GM23338 (cell line): ENCODE data around the gene SEZ6.

Source experiments
- CREB1 ChIP-seq: fragments of 250-450 bp; sonication (Bioruptor Pico); IDR thresholded peaks from 2 replicates; pipeline ENCODE4 v1.5.0; 2020; ENCODE audit warnings: low read depth, mild to moderate bottlenecking, moderate library complexity
- CTCF ChIP-seq, 2 experiments: fragments of 200-600 bp in 1 of 2; sonication (generic) in 1 of 2; conservative IDR thresholded peaks; 2 replicates each; pipeline versions ENCODE4 v1.5.1 to v1.6.1; 2016 to 2017; ENCODE audit warnings: antibody characterized with exemption in 2 of 2, low read depth in 2 of 2, mild to moderate bottlenecking in 2 of 2, moderate library complexity in 1 of 2
- EZH2 ChIP-seq: fragments of 200-600 bp; sonication (generic); IDR thresholded peaks from one replicate; pipeline ENCODE4 v1.8.0; 2017; ENCODE audit warnings: antibody characterized with exemption, mild to moderate bottlenecking, low read depth; ENCODE audit not compliant: unreplicated experiment
- EZH2phosphoT487 ChIP-seq: fragments of 200-600 bp; sonication (generic); IDR thresholded peaks from one replicate; pipeline ENCODE4 v1.8.1; 2018; ENCODE audit warnings: antibody characterized with exemption; ENCODE audit not compliant: unreplicated experiment
- JUNB ChIP-seq: IDR thresholded peaks from one replicate; pipeline ENCODE4 v1.6.1; 2016; ENCODE audit warnings: antibody characterized with exemption; ENCODE audit not compliant: unreplicated experiment
- NANOG ChIP-seq: IDR thresholded peaks from 2 replicates; pipeline ENCODE4 v1.6.1; 2016; ENCODE audit warnings: antibody characterized with exemption, borderline replicate concordance
- POLR2AphosphoS5 ChIP-seq: IDR thresholded peaks from 2 replicates; pipeline ENCODE4 v1.6.1; 2016; ENCODE audit warnings: antibody characterized with exemption, low read depth
- REST ChIP-seq: IDR thresholded peaks from one replicate; pipeline ENCODE4 v1.6.1; 2018; ENCODE audit warnings: antibody characterized with exemption; ENCODE audit not compliant: unreplicated experiment
- STAT1 ChIP-seq: IDR thresholded peaks from one replicate; pipeline ENCODE4 v1.6.1; 2016; ENCODE audit warnings: antibody characterized with exemption; ENCODE audit not compliant: unreplicated experiment
- ZNF331 ChIP-seq: fragments of 250-450 bp; sonication (Bioruptor Pico); IDR thresholded peaks from 2 replicates; pipeline ENCODE4 v1.5.0; 2020; ENCODE audit warnings: low read depth, mild to moderate bottlenecking, moderate library complexity

- TF ChIP-seq REST = no peak
- peak; percentile 31; the same call in 1 of the 2 replicates for TF ChIP-seq POLR2AphosphoS5
- no peak for TF ChIP-seq CTCF (conservative IDR thresholded peaks at IDR 0.05; ENCODE audit: low read depth in 2 of 2)
- TF ChIP-seq EZH2 = no peak
- no peak for TF ChIP-seq EZH2phosphoT487
- TF ChIP-seq NANOG = no peak
- no peak for TF ChIP-seq ZNF331
- no peak for TF ChIP-seq CREB1 (CRISPR knock-in tag)
- no peak for TF ChIP-seq JUNB
- TF ChIP-seq STAT1 = no peak
These were observed 97.9 kb downstream of the SEZ6 start for GRCh38 chr17:28907709-28908475.
